ENCODE results near the gene COL25A1. TPM values are rescaled to one million over a fixed set of nuclear protein-coding genes. Genes with fewer than 3 reads are reported as not detected.

Gene COL25A1
- total and polyA plus RNA-seq, 2 donors (not counting 3 experiments of a cell fraction or from before 2014, with no cell fraction given) = 0.21 to 3.5 TPM

GRCh38 chr4:108821351-108821930, 481.0 kb downstream of the COL25A1 start:
- ChIA-PET CTCF (interaction anchor here (1.8 kb wide), 1 partner anchor 12 kb away, joined by 5 read pairs; no protein-coding TSS in a partner anchor), POLR2A (no interaction called here)
- no peak overlapping the region for H3K27ac ChIP-seq (ENCODE audit: insufficient read depth, low read depth, low read length)
- H3K36me3 ChIP-seq (ENCODE audit: control insufficient read depth in 2 of 2, extremely low read depth in 1 of 2, insufficient read depth in 2 of 2, low read length in 2 of 2) = no peaks in the 10 kb centered on the region
- H2AFZ ChIP-seq (ENCODE audit: low read depth, low read length) = no peak overlapping the region
- dilution Hi-C loops (cut with MboI; ENCODE audit: extremely low pct_ligation_motif_present, low sequenced_read_pairs) = no loop called here
- H3K4me1 ChIP-seq (ENCODE audit: control insufficient read depth, extremely low read depth, insufficient read depth, low read length) = no peaks in the 10 kb centered on the region
- H3K79me2 ChIP-seq (ENCODE audit: control insufficient read depth, insufficient read depth, low read length) = no peaks in the 10 kb centered on the region
- peaks cover 2% of the 10 kb centered on the region in 2 experiments for H3K27me3 ChIP-seq (ENCODE audit: control insufficient read depth in 2 of 2, insufficient read depth in 2 of 2, low read length in 2 of 2)
- no peak overlapping the region for H3K4me2 ChIP-seq (ENCODE audit: insufficient read depth, low read length)
- no peak overlapping the region for H3K4me3 ChIP-seq (replicated peaks in 1 of 3; ENCODE audit: insufficient read depth in 1 of 3, low read depth in 1 of 3, low read length in 3 of 3)
- intact Hi-C loops (cut with micrococcal nuclease) = no loop called here
- TF ChIP-seq, protein P1, sequence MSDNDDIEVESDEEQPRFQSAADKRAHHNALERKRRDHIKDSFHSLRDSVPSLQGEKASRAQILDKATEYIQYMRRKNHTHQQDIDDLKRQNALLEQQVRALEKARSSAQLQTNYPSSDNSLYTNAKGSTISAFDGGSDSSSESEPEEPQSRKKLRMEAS (IDR thresholded peaks at IDR 0.05; ENCODE audit: insufficient read depth, insufficient read length) = no peak
- no peak for TF ChIP-seq POLR2AphosphoS5 (IDR thresholded peaks at IDR 0.05; ENCODE audit: insufficient read depth, low read depth, low read length)
- no peak for TF ChIP-seq POLR2A (IDR thresholded peaks at IDR 0.05; ENCODE audit: low read depth, low read length)
- DNase-seq (ENCODE audit: low read depth, low spot score) = no peak
- H3K9ac ChIP-seq (replicated peaks; ENCODE audit: extremely low read depth, insufficient read depth, low read length) = no peak overlapping the region
- H3K9me1 ChIP-seq (replicated peaks; ENCODE audit: control insufficient read depth, extremely low read depth, insufficient read depth, low read length) = no peaks in the 10 kb centered on the region
- no peaks in the 10 kb centered on the region for H4K20me1 ChIP-seq (replicated peaks; ENCODE audit: control insufficient read depth, extremely low read depth, insufficient read depth, low read length)
- no peaks in the 10 kb centered on the region for H3K9me3 ChIP-seq (replicated peaks; ENCODE audit: control insufficient read depth, insufficient read depth, low read length)
- no peak for FAIRE-seq
- no TSS peak for BruUV-seq (replicated peaks)

GRCh38 chr4:108820492-108821350, 481.7 kb downstream of the COL25A1 start:
- Histone ChIP-seq H3K27me3 (ENCODE audit: control insufficient read depth in 2 of 2, insufficient read depth in 2 of 2, low read length in 2 of 2) (peaks cover 2% of the 10 kb centered on the region in 2 experiments), H3K4me2 (ENCODE audit: insufficient read depth, low read length) (no peak overlapping the region), H4K20me1 (replicated peaks; ENCODE audit: control insufficient read depth, extremely low read depth, insufficient read depth, low read length) (no peaks in the 10 kb centered on the region), H3K4me3 (replicated peaks in 1 of 3; ENCODE audit: insufficient read depth in 1 of 3, low read depth in 1 of 3, low read length in 3 of 3) (no peak overlapping the region), H3K79me2 (ENCODE audit: control insufficient read depth, insufficient read depth, low read length) (no peaks in the 10 kb centered on the region), H3K36me3 (ENCODE audit: control insufficient read depth in 2 of 2, extremely low read depth in 1 of 2, insufficient read depth in 2 of 2, low read length in 2 of 2) (no peaks in the 10 kb centered on the region), H3K27ac (ENCODE audit: insufficient read depth, low read depth, low read length) (no peak overlapping the region), H2AFZ (ENCODE audit: low read depth, low read length) (no peak overlapping the region), H3K9me1 (replicated peaks; ENCODE audit: control insufficient read depth, extremely low read depth, insufficient read depth, low read length) (no peaks in the 10 kb centered on the region), H3K9ac (replicated peaks; ENCODE audit: extremely low read depth, insufficient read depth, low read length) (no peak overlapping the region), H3K4me1 (ENCODE audit: control insufficient read depth, extremely low read depth, insufficient read depth, low read length) (no peaks in the 10 kb centered on the region), H3K9me3 (replicated peaks; ENCODE audit: control insufficient read depth, insufficient read depth, low read length) (no peaks in the 10 kb centered on the region)
- TF ChIP-seq JUN (IDR thresholded peaks at IDR 0.05; ENCODE audit: borderline replicate concordance, insufficient read depth, insufficient read length, low read depth) (no peak), CTCF (IDR thresholded peaks at IDR 0.05; ENCODE audit: extremely low read depth in 1 of 2, insufficient read depth in 1 of 2, low read depth in 1 of 2, low read length in 2 of 2) (no peak), FOS (IDR thresholded peaks at IDR 0.05; ENCODE audit: borderline replicate concordance, insufficient read depth, low read length) (no peak), EZH2 (IDR thresholded peaks at IDR 0.05; ENCODE audit: borderline replicate concordance, low read depth, low read length, severe bottlenecking) (no peak), GATA2 (IDR thresholded peaks at IDR 0.05; ENCODE audit: insufficient read depth, insufficient read length, low read depth, low read length) (no peak), POLR2AphosphoS5 (IDR thresholded peaks at IDR 0.05; ENCODE audit: insufficient read depth, low read depth, low read length) (no peak)
- TF ChIP-seq, protein P1 (IDR thresholded peaks at IDR 0.05; ENCODE audit: insufficient read depth, insufficient read length) = no peak
- no TSS peak for BruUV-seq (replicated peaks)
- intact Hi-C loops (cut with micrococcal nuclease) (no loop called here), dilution Hi-C loops (cut with MboI; ENCODE audit: extremely low pct_ligation_motif_present, low sequenced_read_pairs) (no loop called here)
- FAIRE-seq (no peak), DNase-seq (ENCODE audit: low read depth, low spot score) (no peak)
- ChIA-PET POLR2A (no interaction called here), CTCF (interaction anchor here (1.8 kb wide), 1 partner anchor 11 kb away, joined by 5 read pairs; no protein-coding TSS in a partner anchor)
